Measurements from ENCODE around the gene COLEC12.

DNA sequence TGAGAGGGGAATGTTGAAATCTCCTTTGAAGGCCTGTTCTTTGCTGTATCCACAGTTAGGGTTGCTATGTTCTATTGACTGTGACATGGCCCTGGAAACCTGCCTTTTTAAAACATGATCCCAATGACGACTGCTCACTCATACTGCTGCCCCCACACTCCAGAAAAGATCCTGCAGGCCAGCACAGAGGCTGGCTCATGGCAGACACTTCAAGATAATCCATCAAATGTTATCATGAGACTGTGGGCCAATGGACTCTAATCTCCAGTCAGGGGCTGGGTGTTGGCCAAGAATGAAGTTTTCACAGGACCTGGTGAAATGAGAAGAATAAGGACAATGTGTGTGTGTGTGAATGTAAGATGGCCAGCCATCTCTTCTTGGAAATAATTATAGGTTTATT lies 173.7 kb downstream of the COLEC12 start:
- TF ChIP-seq, protein P1, sequence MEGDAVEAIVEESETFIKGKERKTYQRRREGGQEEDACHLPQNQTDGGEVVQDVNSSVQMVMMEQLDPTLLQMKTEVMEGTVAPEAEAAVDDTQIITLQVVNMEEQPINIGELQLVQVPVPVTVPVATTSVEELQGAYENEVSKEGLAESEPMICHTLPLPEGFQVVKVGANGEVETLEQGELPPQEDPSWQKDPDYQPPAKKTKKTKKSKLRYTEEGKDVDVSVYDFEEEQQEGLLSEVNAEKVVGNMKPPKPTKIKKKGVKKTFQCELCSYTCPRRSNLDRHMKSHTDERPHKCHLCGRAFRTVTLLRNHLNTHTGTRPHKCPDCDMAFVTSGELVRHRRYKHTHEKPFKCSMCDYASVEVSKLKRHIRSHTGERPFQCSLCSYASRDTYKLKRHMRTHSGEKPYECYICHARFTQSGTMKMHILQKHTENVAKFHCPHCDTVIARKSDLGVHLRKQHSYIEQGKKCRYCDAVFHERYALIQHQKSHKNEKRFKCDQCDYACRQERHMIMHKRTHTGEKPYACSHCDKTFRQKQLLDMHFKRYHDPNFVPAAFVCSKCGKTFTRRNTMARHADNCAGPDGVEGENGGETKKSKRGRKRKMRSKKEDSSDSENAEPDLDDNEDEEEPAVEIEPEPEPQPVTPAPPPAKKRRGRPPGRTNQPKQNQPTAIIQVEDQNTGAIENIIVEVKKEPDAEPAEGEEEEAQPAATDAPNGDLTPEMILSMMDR (IDR thresholded peaks at IDR 0.05): no peak
- no peak for TF ChIP-seq POLR2A (IDR thresholded peaks at IDR 0.05)
